HG03439 (cell line): ENCODE measurements around the gene SLC39A11.
"Not testable (repeated sequence)": the region's sequence is repeated elsewhere in the genome, so short reads cannot be mapped to it uniquely, and the experiment has no call there.

Source experiments
- ATAC-seq: cut with Tn5 transposase; IDR thresholded peaks from one replicate; pipeline ENCODE4 v1.9.1; 2021; ENCODE audit warnings: mild to moderate bottlenecking, moderate library complexity; ENCODE audit not compliant: unreplicated experiment

Gene SLC39A11

DNA sequence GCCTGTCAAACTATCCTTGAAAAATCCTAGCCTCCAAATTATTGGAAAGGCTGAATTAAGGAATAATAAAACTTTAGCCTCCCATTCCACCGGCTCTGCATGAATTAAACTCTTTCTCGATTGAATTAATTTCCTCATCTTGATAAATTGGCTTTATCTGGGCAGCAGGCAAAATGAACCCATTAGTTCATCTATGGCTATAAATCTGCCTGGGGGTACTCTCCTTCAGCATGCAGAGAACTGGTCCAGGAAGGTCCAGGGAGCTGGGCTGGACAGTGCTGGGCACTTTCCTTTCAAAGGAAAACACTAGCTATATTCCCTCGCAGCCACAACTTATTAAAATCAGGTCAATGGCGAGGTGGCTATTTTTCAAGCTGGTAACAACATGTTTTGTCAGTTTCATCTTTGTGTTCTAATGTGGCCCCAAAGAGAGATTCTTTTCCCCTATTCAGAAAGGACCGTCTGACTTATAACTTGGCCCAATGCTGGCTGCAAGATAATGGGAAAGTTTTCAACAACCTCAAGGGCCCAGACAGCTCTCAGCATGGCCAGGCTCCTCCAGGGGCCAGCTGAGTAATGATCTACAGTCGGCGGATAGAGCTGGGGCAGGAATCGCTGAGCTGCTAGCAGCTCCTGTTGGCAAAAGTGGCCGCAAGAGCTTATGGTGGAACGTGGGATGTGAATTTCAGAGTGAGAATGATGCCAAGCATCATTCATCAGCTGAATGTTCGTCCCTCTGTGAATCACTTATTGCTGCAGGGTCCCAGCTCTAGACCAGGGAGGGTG, 326.9 kb downstream of the SLC39A11 start:
- no peak for ATAC-seq

DNA sequence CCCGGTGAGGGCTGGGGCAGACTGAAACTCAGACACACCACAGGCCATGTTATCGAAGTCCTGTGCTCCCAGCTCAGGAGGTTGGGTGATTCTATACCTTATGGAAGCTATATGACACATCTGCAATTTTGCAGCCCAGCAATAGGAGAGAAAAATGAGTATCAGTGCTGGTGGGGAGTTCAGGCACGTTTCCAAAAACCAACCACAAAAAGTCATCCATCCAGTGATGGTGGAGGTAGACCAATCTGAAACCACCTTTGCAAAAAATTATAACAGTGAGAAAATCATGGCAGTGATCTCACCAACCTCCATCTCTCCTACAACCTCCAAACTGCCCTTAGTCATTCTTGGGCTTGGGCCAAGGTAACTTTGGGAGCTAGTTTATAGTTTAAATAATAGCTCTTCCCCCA, 327.9 kb downstream of the SLC39A11 start:
- ATAC-seq, result no peak

DNA sequence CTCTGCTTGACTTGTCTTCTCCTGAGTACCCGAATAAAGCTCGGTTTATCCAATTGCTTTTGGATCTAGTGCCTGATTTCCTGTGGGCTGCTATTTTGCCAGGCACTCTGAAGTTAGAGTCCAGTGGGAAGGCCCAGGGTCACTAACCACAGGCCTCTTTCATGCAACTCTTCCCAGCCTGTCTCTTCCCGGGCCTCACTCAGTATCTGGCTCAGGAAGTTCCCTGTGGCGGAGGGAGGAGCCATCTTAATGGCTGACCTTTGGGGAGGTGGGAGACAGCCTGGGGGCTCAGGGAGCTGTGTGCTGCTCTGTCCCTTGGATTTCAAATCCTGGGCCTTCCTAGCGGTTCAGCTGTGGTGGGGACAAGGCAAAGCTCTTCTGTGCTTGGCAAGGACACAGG, 328.5 kb downstream of the SLC39A11 start:
- no peak for ATAC-seq

DNA sequence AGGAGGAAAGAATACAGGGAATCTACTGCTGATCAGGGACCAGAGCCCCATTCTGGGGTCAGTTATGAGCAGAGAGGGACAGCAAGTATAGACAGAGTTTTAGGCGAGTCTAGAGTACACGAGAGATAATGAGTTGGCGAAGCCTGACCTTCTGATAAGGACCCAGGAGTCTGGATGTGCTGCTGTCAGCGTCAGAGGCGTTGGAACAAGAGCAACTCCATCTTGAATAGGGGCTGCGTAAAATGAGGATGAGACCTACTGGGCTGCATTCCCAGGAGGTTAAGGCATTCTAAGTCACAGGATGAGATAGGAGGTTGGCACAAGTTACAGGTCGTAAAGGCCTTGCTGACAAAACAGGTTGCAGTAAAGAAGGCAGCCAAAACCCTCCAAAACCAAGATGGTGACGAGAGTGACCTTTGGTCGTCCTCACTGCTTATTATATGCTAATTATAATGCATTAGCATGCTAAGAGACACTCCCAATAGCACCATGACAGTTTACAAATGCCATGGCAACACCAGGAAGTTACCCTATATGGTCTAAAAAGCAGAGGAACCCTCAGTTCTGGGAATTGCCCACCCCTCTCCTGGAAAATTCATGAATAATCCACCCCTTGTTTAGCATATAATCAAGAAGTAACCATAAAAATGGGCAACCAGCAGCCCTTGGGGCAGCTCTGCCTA, 330.5 kb downstream of the SLC39A11 start:
- not testable (repeated sequence) for ATAC-seq

DNA sequence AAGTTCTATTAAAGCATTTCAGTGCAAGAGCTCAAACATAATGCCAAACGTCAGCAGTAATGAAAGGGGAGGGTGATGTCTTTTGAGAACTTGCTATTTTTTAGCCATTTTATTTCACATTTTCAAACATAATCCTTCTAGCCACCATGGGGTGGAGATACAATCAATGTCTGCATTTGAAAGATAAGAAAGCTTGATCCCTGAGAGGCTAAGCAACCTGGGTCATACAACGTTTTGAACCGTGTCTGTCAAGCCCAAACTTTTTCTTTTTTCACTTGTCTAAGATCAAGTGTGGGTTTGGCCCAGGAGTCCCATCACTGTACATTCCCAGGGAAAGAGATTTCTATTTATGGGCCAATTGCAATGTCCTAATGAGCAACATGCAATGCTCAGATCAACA, 331.1 kb downstream of the SLC39A11 start:
- no peak for ATAC-seq

DNA sequence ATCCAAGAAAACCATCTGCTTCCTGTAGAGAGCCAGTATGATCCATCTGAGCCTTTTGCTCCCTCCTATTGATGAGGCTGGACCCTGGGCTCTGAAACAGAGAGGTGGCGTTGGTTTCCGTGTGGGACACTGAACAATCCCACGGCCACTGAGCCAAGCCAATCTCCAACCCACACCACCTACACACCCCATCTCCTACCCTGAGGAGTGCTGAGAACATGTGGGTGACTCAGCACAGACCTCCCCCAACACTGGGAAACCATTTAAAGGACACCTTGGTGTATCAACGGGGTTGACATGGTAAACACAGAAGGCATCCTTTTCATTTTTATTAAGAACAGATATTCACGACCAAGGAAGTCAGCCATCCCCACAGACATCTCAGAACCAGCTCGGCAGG, 332.1 kb downstream of the SLC39A11 start:
- ATAC-seq, result no peak

DNA sequence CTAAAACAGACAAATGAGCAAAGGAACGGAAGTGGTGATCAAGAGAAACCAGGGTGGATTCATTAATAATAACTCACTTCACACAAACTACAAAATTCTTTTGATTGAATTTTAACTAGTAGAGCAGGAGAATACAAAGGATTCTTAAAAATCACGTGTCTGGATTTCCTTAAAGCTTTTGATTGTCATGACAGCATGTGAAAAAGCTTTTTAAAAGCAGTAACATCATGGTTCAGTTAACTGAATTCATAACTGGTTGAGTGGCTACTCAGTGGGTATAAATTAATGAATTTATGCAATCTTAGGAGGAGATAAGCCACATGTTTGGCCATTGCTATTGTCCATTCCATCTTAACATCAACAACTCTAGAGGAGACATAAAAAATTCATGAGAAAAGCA, 333.2 kb downstream of the SLC39A11 start:
- no peak for ATAC-seq

DNA sequence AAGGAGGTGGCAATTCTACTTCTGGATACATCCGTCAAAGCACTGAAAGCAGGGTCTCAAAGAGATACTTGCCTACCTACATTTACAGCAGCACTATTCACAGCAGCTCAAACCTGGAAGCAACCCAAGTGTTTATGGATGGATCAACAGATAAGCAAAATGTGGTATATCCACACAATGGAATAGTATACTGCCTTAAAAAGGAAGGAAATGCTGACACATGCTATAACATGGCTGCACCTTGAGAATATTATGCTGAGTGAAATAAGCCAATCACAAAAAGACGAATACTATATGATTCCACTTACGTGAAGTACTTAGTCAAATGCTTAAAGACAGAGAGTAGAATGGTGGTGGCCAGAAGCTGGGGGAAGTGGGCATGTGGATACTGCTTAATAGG, 336.2 kb downstream of the SLC39A11 start:
- no peak for ATAC-seq

DNA sequence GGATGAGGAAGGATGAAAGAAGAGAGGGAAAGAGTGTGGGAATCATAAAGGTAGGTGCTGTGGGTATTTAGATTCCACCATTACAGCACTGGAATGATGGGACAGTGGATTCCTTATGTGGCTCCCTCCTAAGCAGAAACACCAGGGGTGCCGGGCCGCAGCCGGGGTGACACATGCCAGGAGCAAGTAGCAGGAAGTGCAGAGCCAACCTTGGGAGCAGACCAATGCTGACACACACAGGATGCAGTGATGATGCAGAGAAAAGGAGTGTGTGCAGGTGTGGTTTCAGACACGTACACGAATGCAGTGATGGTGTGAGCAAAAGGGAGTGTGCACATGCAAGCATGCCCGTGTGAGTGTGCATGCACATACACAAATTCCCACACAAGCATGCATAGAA, 338.0 kb downstream of the SLC39A11 start:
- no peak for ATAC-seq

DNA sequence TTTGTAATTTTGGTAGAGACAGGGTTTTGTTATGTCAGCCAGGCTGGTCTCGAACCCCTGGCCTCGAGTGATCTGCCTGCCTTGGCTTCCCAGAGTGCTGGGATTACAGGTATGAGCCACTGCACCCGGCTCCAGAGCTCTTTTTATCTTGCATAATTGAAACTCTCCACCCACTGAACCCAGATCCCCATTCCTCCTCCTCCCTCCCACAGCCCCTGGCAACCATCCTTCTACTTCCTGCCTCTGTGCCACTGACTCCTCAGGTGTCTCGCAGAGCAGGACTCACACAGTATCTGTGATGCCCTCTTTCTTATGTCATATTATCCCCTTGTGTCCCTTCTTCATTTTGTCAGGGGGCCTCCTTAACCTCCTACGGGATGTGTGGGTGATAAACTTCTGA, 340.7 kb downstream of the SLC39A11 start:
- ATAC-seq, result no peak

DNA sequence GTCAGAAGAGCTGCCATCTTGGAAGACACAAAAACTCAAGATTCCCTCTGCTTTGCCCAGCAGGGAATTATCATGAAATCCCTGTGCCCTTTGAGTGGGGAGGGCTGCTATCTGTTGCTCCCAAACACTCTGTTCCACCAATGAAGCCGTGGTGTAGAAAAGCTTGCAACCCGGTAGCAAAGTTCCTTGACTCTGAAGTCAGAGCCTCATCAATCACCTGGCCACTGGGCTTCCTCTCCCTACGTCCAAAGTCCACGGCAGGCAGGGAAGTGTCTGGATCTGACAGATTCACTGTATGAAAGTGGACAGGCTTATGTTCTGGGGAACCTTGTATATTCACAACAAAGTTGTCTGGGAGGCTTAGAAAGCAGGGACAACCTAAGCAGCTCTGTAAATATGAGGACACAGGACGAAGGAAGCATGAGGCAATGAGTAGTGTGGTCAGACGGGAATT, 343.3 kb downstream of the SLC39A11 start:
- no peak for ATAC-seq

DNA sequence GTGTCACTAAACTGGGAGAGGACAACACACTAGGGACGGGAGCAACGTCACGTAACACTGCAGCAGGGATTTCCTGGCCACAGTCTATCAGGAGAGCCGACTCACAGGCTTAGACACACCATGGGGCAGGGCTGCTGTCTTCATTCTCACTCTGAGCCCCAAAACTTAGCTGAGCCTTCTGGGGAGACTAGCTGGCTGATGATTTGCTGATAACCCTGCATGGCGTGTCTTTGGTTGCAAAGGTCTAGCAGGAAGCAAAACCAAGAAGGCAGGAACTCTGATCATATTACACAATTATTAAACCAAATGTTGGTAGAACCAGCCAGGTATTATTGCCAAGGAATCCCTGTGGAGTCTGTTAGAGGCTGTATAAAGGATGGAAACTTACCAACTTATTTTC, 345.0 kb downstream of the SLC39A11 start:
- ATAC-seq, result no peak

DNA sequence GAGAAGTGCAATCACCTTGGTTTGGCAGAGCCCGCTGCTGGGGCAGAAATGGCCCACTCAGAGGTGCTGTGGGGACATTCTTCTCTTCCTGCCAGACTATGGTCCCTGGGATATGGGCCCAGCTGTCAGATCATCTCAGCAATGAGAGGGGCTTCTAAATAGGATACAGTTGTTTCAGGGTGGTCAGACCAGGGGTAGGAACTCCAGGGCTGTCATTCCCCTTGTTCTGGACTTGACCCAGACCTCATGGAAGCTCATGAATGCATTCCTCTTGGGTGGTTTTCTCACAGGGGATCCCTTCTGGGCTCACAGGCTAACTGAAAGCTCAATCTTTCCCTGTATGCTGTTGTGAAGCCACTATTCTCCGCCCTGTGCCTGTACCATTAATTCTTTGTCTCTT, 347.2 kb downstream of the SLC39A11 start:
- ATAC-seq, result no peak

DNA sequence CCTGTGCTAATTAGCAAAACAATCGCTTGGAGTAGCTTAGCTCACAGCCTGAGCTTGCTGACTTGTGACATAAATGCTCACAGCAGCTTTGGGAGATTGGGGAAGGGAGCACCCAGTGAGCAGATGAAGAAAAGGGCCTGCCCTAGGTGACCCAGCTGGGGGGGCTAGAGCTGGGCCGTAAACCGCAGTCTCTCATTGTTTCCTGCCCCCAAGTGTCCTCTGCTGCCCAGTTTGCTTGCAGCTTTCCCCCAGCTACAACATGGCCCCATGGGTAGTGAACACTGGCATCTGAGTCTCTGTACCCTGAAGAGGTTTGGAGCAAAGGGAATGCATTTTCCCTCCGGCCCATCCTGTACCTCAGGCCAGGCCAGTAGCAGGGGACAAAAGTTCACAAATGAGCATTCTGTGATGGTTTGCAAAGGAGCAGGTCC, 349.4 kb downstream of the SLC39A11 start:
- ATAC-seq, result no peak

DNA sequence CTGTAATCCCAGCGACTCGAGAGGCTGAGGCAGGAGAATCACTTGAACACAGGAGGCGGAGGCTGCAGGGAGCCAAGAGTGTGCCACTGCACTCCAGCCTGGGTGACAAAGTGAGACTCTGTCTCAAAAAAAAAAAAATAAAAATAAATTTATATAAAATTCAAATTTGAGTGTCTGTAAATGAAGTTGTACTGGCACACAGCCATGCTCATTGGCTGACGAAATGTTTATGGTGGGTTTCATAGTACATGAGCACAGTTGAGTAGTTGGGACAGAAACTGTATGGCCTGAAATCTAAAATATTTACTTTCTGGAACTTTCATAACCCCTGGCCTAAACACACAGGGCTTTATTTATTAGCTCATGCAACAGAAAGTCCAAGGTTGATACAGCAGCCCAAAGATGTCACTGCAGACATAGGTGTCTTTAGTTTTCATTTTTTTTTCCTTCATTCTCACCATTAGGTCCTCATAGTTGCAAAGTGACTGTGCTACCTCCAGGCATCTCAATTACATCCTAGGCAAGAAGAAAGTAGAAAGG, 355.3 kb downstream of the SLC39A11 start:
- no peak for ATAC-seq

DNA sequence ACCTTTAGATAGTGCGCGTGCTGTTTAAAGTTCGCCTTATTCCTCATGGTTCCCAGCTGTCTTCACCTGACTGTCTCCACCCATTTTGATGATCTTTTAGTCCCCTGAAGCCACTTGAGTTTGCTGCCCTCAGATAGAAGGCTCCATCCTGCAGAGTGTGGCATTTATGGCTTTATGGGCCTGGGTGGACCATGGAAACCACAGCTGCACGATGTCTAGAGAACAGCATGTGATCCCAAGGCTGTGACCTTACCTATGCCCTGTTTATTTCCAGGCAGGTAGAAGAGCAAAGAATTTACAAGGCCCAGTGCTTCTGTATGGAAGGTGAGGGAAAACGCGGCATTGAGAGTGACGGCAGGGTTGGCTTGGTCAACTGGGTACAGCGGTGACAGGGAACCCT, 356.9 kb downstream of the SLC39A11 start:
- no peak for ATAC-seq

DNA sequence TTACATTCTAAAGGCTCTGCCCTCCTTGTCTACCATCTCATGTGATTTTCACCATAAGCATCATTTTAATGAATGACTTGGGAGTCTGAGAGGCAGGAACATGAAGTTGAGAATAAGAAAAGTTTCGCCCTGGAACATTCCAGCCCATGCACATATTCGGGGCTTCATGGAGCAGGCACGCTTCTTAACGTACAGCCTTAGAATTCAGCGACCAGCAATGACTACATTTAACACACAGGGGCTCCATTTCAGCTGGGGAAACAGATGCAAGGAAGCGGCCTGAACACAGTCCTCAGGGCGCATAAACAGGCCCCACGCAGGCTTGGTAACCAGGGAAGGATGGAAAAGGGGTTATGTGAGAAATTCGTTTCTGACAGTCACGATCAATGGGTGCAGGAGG, 357.4 kb downstream of the SLC39A11 start:
- no peak for ATAC-seq

DNA sequence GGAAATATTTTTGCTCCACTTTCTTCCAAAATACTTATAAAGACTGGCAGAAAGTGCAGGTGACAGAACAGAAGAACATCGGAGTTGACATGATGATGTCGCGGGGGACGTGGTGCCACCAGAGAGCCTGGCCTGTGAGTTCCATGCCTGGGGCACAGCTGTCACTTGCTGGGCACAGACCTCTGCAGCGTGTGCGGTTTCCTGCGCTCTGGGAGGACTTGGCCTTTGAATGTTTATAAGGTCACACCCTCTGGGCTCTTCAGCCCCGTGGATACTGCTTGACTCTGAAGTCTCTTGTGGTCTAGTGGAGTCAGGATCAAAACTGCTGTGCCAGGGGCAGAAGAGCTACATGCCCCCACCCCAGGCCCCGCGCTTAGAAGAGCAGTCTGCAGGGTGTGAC, 357.9 kb downstream of the SLC39A11 start:
- no peak for ATAC-seq

DNA sequence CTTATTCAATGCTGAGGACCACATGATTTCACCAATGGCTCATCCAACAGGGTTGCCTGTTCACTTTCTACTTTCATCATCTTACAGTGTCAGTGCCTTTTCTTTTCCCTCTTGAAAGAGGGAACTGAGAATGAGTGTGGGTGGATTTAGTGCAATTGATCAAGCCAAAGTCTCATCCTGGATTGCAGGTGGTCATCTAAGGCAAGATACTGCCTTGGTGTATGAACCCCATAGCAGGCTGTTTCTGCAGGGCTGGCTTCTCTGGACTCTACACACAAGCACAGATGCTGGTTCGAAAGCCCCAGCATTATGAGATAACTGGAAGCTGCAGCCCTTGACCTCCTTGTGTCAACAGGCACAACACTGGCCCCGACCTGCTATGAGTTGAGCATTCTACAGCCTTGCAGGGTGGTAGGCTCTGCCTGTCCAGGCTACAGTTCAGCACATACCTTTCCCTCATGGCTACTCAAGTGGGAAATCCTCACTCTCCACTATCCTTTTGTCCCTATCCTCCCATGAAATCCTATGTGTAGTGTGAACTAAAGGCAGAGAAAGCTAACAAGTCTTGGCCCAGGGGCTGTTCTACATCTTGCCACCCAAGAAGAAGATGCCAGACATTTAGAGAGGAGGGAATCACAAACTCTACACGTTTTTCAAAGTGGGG, 358.7 kb downstream of the SLC39A11 start:
- ATAC-seq, result no peak

DNA sequence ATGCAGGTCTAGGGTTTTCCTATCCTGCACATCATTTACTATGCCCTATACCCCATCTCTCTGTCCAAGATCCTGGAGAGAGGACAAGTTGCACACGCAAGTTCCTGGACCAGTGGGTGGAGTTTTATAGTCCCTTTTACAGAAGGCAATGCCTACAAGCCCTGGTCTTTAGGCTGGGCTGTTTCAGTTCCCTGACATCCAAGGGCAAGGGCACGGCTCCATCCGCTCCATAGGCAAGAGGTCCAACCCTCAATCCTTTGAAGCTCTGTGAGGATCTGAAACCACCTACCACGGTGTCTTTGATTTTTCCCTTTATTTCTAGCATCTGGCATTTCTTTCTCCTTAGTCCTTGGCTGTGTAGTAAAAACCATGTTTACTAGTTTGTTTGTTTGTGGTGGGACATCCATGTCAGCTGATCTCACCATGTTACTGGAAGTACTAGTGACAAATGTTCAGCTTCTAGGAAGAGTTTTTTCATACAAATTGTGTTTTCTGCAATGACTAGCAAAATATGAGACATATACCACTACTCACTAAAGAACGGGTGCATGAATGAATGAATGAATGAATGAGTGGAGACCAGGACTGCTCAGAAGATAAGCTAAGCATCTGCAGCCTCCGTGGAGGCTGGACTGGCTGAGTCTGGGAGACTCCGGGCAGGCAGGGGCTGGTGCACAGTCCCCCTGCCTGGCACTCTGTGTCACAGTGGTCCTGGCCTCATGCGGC, 359.4 kb downstream of the SLC39A11 start:
- ATAC-seq, result no peak

DNA sequence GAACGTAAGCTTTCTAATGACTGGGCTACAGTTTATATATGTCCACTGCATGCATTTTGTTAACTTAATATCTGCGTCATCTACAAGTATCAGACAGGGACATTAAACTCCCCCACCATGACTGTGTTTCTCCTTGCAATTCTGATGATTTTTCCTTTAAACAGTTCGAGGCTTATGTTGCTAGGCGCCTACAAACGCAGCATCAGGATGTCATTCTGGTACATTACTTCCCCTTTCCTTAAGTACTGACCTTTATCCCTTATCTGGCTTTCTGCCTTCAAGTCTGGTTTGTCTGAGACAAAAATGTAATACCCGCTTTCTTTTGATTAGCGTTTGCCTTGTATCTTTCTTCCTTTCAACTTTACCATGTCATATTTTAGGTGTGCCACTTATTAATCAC, 362.4 kb downstream of the SLC39A11 start:
- no peak for ATAC-seq
